ENCODE data around the gene LPXN.
"Not testable (repeated sequence)": the region's sequence is repeated elsewhere in the genome, so short reads cannot be mapped to it uniquely, and the experiment has no call there.

LPXN gene

GRCh38 chr11:58578635-58579191 lies 3.1 kb upstream of the LPXN start, which contains the start of gene ZFP91:
Gene ZFP91, plus strand, starts transcription at chr11:58579063. Its CDS starts 219 bp downstream, at chr11:58579282.
- peak; percentile 93 for DNase-seq

GRCh38 chr11:58578136-58578634 lies 2.5 kb upstream of the LPXN start:
- DNase-seq: peak; percentile 61

- DNase-seq: no peak
Observed at GRCh38 chr11:58577555-58578135, 2.0 kb upstream of the LPXN start.

GRCh38 chr11:58576887-58577471 lies 1.3 kb upstream of the LPXN start:
- no peak for DNase-seq

- no peak for DNase-seq
Observed at GRCh38 chr11:58574881-58575280, 775 bp downstream of the LPXN start.

- no peak for DNase-seq
Observed at GRCh38 chr11:58573451-58574104, 2.1 kb downstream of the LPXN start.

GRCh38 chr11:58572906-58573305 lies 2.8 kb downstream of the LPXN start:
- DNase-seq: not testable (repeated sequence)

GRCh38 chr11:58567889-58568512 lies 7.7 kb downstream of the LPXN start:
- DNase-seq: no peak

- no peak for DNase-seq
Observed at GRCh38 chr11:58564231-58564630, 11.4 kb downstream of the LPXN start.

GRCh38 chr11:58562375-58562800 lies 13.3 kb downstream of the LPXN start:
- no peak for DNase-seq

- no peak for DNase-seq
Observed at GRCh38 chr11:58561394-58562098, 14.1 kb downstream of the LPXN start.

- DNase-seq: no peak
Observed at GRCh38 chr11:58560842-58561241, 14.8 kb downstream of the LPXN start.

GRCh38 chr11:58549644-58550043 lies 26.0 kb downstream of the LPXN start:
- DNase-seq: no peak

- no peak for DNase-seq
Observed at GRCh38 chr11:58546841-58547240, 28.8 kb downstream of the LPXN start.

- no peak for DNase-seq
Observed at GRCh38 chr11:58531865-58532341, 43.8 kb downstream of the LPXN start.

- DNase-seq: no peak
Observed at GRCh38 chr11:58530236-58530635, 45.4 kb downstream of the LPXN start.

- no peak for DNase-seq
Observed at GRCh38 chr11:58527429-58527828, 48.2 kb downstream of the LPXN start.

- DNase-seq: no peak
Observed at GRCh38 chr11:58526721-58527120, 48.9 kb downstream of the LPXN start.

- no peak for DNase-seq
Observed at GRCh38 chr11:58525037-58525614, 50.5 kb downstream of the LPXN start.

- DNase-seq: no peak
Observed at GRCh38 chr11:58524232-58525036, 51.2 kb downstream of the LPXN start.

GRCh38 chr11:58513747-58514367 lies 61.8 kb downstream of the LPXN start:
- no peak for DNase-seq

All from activated gamma-delta T cell (primary cell).